ENCODE data around the gene DMRTC2. TPM values are rescaled to one million over a fixed set of nuclear protein-coding genes. Genes with fewer than 3 reads are reported as not detected.
"Not testable (repeated sequence)": the region's sequence is repeated elsewhere in the genome, so short reads cannot be mapped to it uniquely, and the experiment has no call there.

Gene DMRTC2
- total RNA-seq, 1 experiment from 2014 or later: not detected

- peak; percentile 86 to 94 (median 88) for TF ChIP-seq CTCF (IDR thresholded peaks at IDR 0.05 in 2 of 3, conservative IDR thresholded peaks at IDR 0.05 in 1 of 3; ENCODE audit: borderline replicate concordance in 1 of 3, insufficient read depth in 1 of 3, low read depth in 2 of 3, low read length in 2 of 3)
Observed at GRCh38 chr19:41872775-41873647, 28.2 kb downstream of the DMRTC2 start (continued).

- H3K36me3 ChIP-seq (ENCODE audit: control insufficient read depth in 1 of 2, insufficient read depth in 2 of 2, low read length in 2 of 2); H2AFZ ChIP-seq (ENCODE audit: low read depth, low read length, poor library complexity, severe bottlenecking); RAD21 ChIA-PET (ENCODE audit: low non-redundant PET in 1 of 2, low total read pairs in 2 of 2, uncharacterized antibody in 2 of 2, unreplicated experiment in 2 of 2); POLR2A ChIA-PET; H3K9me3 ChIP-seq (ENCODE audit: control insufficient read depth in 1 of 2, insufficient read depth in 1 of 2, low read depth in 1 of 2, low read length in 2 of 2); H3K4me1 ChIP-seq (ENCODE audit: control insufficient read depth in 1 of 2, insufficient read depth in 2 of 2, low read length in 2 of 2); H3K9me2 ChIP-seq (ENCODE audit: insufficient read depth); BruUV-seq (replicated peaks); intact Hi-C loops (cut with micrococcal nuclease); H3K27ac ChIP-seq (ENCODE audit: low read depth, low read length); ATAC-seq; H3K9ac ChIP-seq (ENCODE audit: low read length); H3K27me3 ChIP-seq (ENCODE audit: insufficient read depth, low read length); DNase-seq (ENCODE audit: low read depth, low spot score); H3K4me2 ChIP-seq (ENCODE audit: low read length); H3K79me2 ChIP-seq (ENCODE audit: insufficient read depth, low read length); H3K4me3 ChIP-seq (replicated peaks in 1 of 2; ENCODE audit: low read depth in 1 of 2, low read length in 2 of 2): not testable (repeated sequence)
- peaks cover 16% of the 10 kb centered on the region; the same call in 1 of the 2 replicates for H4K20me1 ChIP-seq (ENCODE audit: insufficient read depth)
- CTCF ChIA-PET: interaction anchor here (1.6 kb wide), 1 partner anchor 159 kb away, joined by 4 read pairs; no protein-coding TSS in a partner anchor
Observed at GRCh38 chr19:41875973-41876372, 31.1 kb downstream of the DMRTC2 start.

Measured in HCT116 (cell line).